ENCODE results near the gene PTGES. TPM values are rescaled to one million over a fixed set of nuclear protein-coding genes. Genes with fewer than 3 reads are reported as not detected.

PTGES gene
- total RNA-seq, 1 experiment from 2014 or later = 2.4 TPM

- no peak overlapping the region for H2BK120ac ChIP-seq (ENCODE audit: low read depth, low read length, poor library complexity, severe bottlenecking)
- no peaks in the 10 kb centered on the region for H3K23me2 ChIP-seq (ENCODE audit: insufficient read length, low read depth, low read length, poor library complexity, severe bottlenecking)
- H2BK20ac ChIP-seq (ENCODE audit: low read depth, low read length, poor library complexity, severe bottlenecking) = no peak overlapping the region
- H3K79me1 ChIP-seq (ENCODE audit: insufficient read depth, low read depth, low read length, poor library complexity, severe bottlenecking) = no peaks in the 10 kb centered on the region
- no peak overlapping the region for H3K4ac ChIP-seq (ENCODE audit: low read depth, low read length)
- no peak overlapping the region for H3K4me2 ChIP-seq (ENCODE audit: insufficient read depth, insufficient read length, low read length)
- no peak overlapping the region for H2BK15ac ChIP-seq (ENCODE audit: low read depth, low read length)
- no peak overlapping the region for H3K56ac ChIP-seq (ENCODE audit: insufficient read length, low read depth, low read length)
- Mint-ChIP-seq H3K9me3 (no peaks in the 10 kb centered on the region; a peak in 1 of 5 replicates), H3K4me3 (no peak overlapping the region), H3K27ac (no peak overlapping the region), H3K36me3 (ENCODE audit: insufficient read depth in 1 of 3, low read depth in 3 of 3) (no peaks in the 10 kb centered on the region), H3K27me3 (ENCODE audit: low read depth) (peaks cover 14% of the 10 kb centered on the region), H3K4me1 (peaks cover 12 to 15% of the 10 kb centered on the region in 2 experiments)
- DNase-seq = no peak
- no peak overlapping the region for H4K91ac ChIP-seq (ENCODE audit: insufficient read length, low read depth, low read length)
- H3K27ac ChIP-seq (ENCODE audit: insufficient read length, low read depth, low read length) = no peak overlapping the region
- no peak overlapping the region for H2AK5ac ChIP-seq (ENCODE audit: insufficient read length, low read length)
- H4K5ac ChIP-seq (ENCODE audit: insufficient read length, low read depth, low read length) = no peak overlapping the region
- no peak overlapping the region for H3K14ac ChIP-seq (ENCODE audit: insufficient read depth, low read length)
- H3K79me2 ChIP-seq (ENCODE audit: insufficient read depth, low read length) = no peaks in the 10 kb centered on the region
- H3K27me3 ChIP-seq (ENCODE audit: insufficient read depth, low read length) = no peaks in the 10 kb centered on the region
- H3K9ac ChIP-seq (ENCODE audit: extremely low read depth, insufficient read length, low read length) = no peak overlapping the region
- TF ChIP-seq CTCF (conservative IDR thresholded peaks at IDR 0.05) = no peak
- no peak overlapping the region for H4K8ac ChIP-seq (replicated peaks; ENCODE audit: insufficient read length, low read depth, low read length)
- H3T11ph ChIP-seq (ENCODE audit: low read length) = no peak overlapping the region
- no peaks in the 10 kb centered on the region for H3K9me3 ChIP-seq (ENCODE audit: control insufficient read depth, low read depth, low read length)
- H3K4me1 ChIP-seq (ENCODE audit: insufficient read depth, low read length) = no peaks in the 10 kb centered on the region
- no peak overlapping the region for H2BK12ac ChIP-seq (ENCODE audit: insufficient read length, low read depth, low read length)
- H3K18ac ChIP-seq (ENCODE audit: insufficient read length, low read depth, low read length) = no peak overlapping the region
- no peak overlapping the region for H2AFZ ChIP-seq (ENCODE audit: low read length)
- H2BK5ac ChIP-seq (ENCODE audit: insufficient read length, low read length) = no peak overlapping the region
- no CpG with 5 or more reads among the region's 7 CpGs for WGBS (ENCODE audit: extremely low coverage, insufficient read length, low lambda C conversion rate)
- H3K23ac ChIP-seq (ENCODE audit: insufficient read length, low read depth, low read length) = no peak overlapping the region
- H4K20me1 ChIP-seq (ENCODE audit: control insufficient read depth, insufficient read depth, insufficient read length) = no peaks in the 10 kb centered on the region
Measured at GRCh38 chr9:129779560-129780190, 26.8 kb upstream of the PTGES start.

Data from H9 (cell line).